Measurements from ENCODE around the gene KCNH6. TPM values are rescaled to one million over a fixed set of nuclear protein-coding genes. Genes with fewer than 3 reads are reported as not detected.

Gene KCNH6
- total RNA-seq, 4 donors from 2014 or later = not detected

- H3K27me3 ChIP-seq = peaks cover 16% of the 10 kb centered on the region
- no peaks in the 10 kb centered on the region for H3K4me1 ChIP-seq
- ATAC-seq = no peak
- TF ChIP-seq POLR2A (IDR thresholded peaks at IDR 0.05) = no peak
- no peak for TF ChIP-seq CTCF (IDR thresholded peaks at IDR 0.05)
- H3K4me3 ChIP-seq = no peak overlapping the region
- H3K9me3 ChIP-seq = no peaks in the 10 kb centered on the region
- H3K27ac ChIP-seq = no peak overlapping the region
- H3K36me3 ChIP-seq = no peaks in the 10 kb centered on the region
- no CpG with 5 or more reads among the region's 10 CpGs for WGBS, 2 donors (ENCODE audit: low coverage in 1 of 2)
Observed at GRCh38 chr17:63491977-63492618, 31.1 kb upstream of the KCNH6 start.

- no peak for ATAC-seq
- H3K4me3 ChIP-seq = no peak overlapping the region
- peaks cover 16% of the 10 kb centered on the region for H3K27me3 ChIP-seq
- H3K27ac ChIP-seq = no peak overlapping the region
- H3K9me3 ChIP-seq = no peaks in the 10 kb centered on the region
- 94 to 100% methylated on average over 3 to 6 of the region's 6 CpGs for WGBS, 2 donors (ENCODE audit: low coverage in 1 of 2)
- no peaks in the 10 kb centered on the region for H3K36me3 ChIP-seq
- H3K4me1 ChIP-seq = no peaks in the 10 kb centered on the region
- TF ChIP-seq POLR2A (IDR thresholded peaks at IDR 0.05) (no peak), POLR2AphosphoS5 (IDR thresholded peaks at IDR 0.05) (no peak), CTCF (IDR thresholded peaks at IDR 0.05) (no peak), EP300 (IDR thresholded peaks at IDR 0.05) (no peak)
Observed at GRCh38 chr17:63492940-63493339, 30.2 kb upstream of the KCNH6 start.

GRCh38 chr17:63493411-63493810 lies 29.7 kb upstream of the KCNH6 start:
- Histone ChIP-seq H3K9me3 (no peaks in the 10 kb centered on the region), H3K27ac (no peak overlapping the region), H3K4me1 (no peaks in the 10 kb centered on the region), H3K36me3 (no peaks in the 10 kb centered on the region), H3K27me3 (peaks cover 16% of the 10 kb centered on the region), H3K4me3 (no peak overlapping the region)
- TF ChIP-seq POLR2A (IDR thresholded peaks at IDR 0.05) (no peak), EP300 (IDR thresholded peaks at IDR 0.05) (no peak), CTCF (IDR thresholded peaks at IDR 0.05) (no peak), POLR2AphosphoS5 (IDR thresholded peaks at IDR 0.05) (no peak)
- 85% methylated on average over 5 of the region's 9 CpGs; no CpG with 5 or more reads in 1 of the 2 donors for WGBS, 2 donors (ENCODE audit: low coverage in 1 of 2)
- no peak for ATAC-seq

GRCh38 chr17:63494300-63494928 lies 28.7 kb upstream of the KCNH6 start:
- ATAC-seq = no peak
- Histone ChIP-seq H3K36me3 (no peaks in the 10 kb centered on the region), H3K4me1 (no peaks in the 10 kb centered on the region), H3K27me3 (peaks cover 22% of the 10 kb centered on the region), H3K4me3 (no peak overlapping the region), H3K27ac (no peak overlapping the region), H3K9me3 (no peaks in the 10 kb centered on the region)
- WGBS, 2 donors (ENCODE audit: low coverage in 1 of 2) = 89 to 92% methylated on average over 3 to 7 of the region's 12 CpGs
- no peak for TF ChIP-seq POLR2AphosphoS5 (IDR thresholded peaks at IDR 0.05)
- TF ChIP-seq CTCF (IDR thresholded peaks at IDR 0.05) = no peak
- TF ChIP-seq POLR2A (IDR thresholded peaks at IDR 0.05) = no peak
- no peak for TF ChIP-seq EP300 (IDR thresholded peaks at IDR 0.05)

- ATAC-seq = no peak
- Histone ChIP-seq H3K4me3 (no peak overlapping the region), H3K27me3 (peaks cover 28% of the 10 kb centered on the region)
Observed at GRCh38 chr17:63495491-63495890, 27.7 kb upstream of the KCNH6 start.

More at GRCh38 chr17:63495491-63495890, 27.7 kb upstream of the KCNH6 start:
- Histone ChIP-seq H3K9me3 (no peaks in the 10 kb centered on the region), H3K36me3 (no peaks in the 10 kb centered on the region), H3K4me1 (no peaks in the 10 kb centered on the region), H3K27ac (no peak overlapping the region)
- TF ChIP-seq POLR2A (IDR thresholded peaks at IDR 0.05) = no peak
- no peak for TF ChIP-seq EP300 (IDR thresholded peaks at IDR 0.05)
- no peak for TF ChIP-seq POLR2AphosphoS5 (IDR thresholded peaks at IDR 0.05)
- no peak for TF ChIP-seq CTCF (IDR thresholded peaks at IDR 0.05)
- 33% methylated on average over 1 of the region's 6 CpGs; no CpG with 5 or more reads in 1 of the 2 donors for WGBS, 2 donors (ENCODE audit: low coverage in 1 of 2)

All from gastroesophageal sphincter (tissue), 4 donors.